ENCODE data around the gene SFRP4. TPM values are rescaled to one million over a fixed set of nuclear protein-coding genes. Genes with fewer than 3 reads are reported as not detected.

Gene SFRP4
- total RNA-seq = under 1 TPM in 1 of 3 donors, not detected in 2; 0.09 TPM
- total RNA-seq (2013) = not detected

GRCh38 chr7:37916673-37917660, at the start of gene SFRP4:
Gene SFRP4, minus strand, starts transcription at chr7:37916817. Its CDS starts 280 bp downstream, at chr7:37916537.
- TF ChIP-seq CTCF (IDR thresholded peaks at IDR 0.05) = peak; percentile 61
- H3K4me3 ChIP-seq (ENCODE audit: low read length) = no peak within 1 kb of the TSS
- no peaks in the 10 kb centered on the region for H3K36me3 ChIP-seq (ENCODE audit: control insufficient read depth, insufficient read depth, low read length)
- H3K27me3 ChIP-seq (ENCODE audit: control insufficient read depth, insufficient read depth, low read length) = peaks cover 20% of the 10 kb centered on the region
- Mint-ChIP-seq H3K27ac (no peak within 1 kb of the TSS), H3K4me3 (peak within 1 kb of the TSS; percentile 67), H3K9me3 (no peaks in the 10 kb centered on the region), H3K27me3 (ENCODE audit: low read depth in 2 of 2) (peaks cover 27 to 70% of the 10 kb centered on the region in 2 donors), H3K36me3 (no peaks in the 10 kb centered on the region), H3K4me1 (peaks cover 28 to 29% of the 10 kb centered on the region in 2 donors)
- H3K4me1 ChIP-seq (ENCODE audit: control insufficient read depth, insufficient read depth, low read length) = peaks cover 26% of the 10 kb centered on the region
- WGBS (ENCODE audit: insufficient coverage) = under 1% methylated on average over 46 of the region's 46 CpGs
- ATAC-seq (peak in 2 of 3 donors; percentile 25 to 38), DNase-seq (peak; percentile 16 to 21)
- H3K27ac ChIP-seq (ENCODE audit: low read length) = no peak within 1 kb of the TSS
- no peaks in the 10 kb centered on the region for H3K9me3 ChIP-seq (ENCODE audit: control insufficient read depth, insufficient read depth, low read length)
- intact Hi-C loops (cut with micrococcal nuclease) = loop anchor here (5.0 kb wide), 1 partner anchor 455 kb away; no protein-coding TSS in a partner anchor

- H3K9me3 ChIP-seq (ENCODE audit: control insufficient read depth, insufficient read depth, low read length) = no peaks in the 10 kb centered on the region
- TF ChIP-seq CTCF (IDR thresholded peaks at IDR 0.05) = no peak
- no peaks in the 10 kb centered on the region for H3K4me1 Mint-ChIP-seq
- H3K36me3 Mint-ChIP-seq = no peaks in the 10 kb centered on the region
- no peaks in the 10 kb centered on the region for H3K9me3 Mint-ChIP-seq
- H3K27ac ChIP-seq (ENCODE audit: low read length) = no peak overlapping the region
- no peak for DNase-seq
- H3K4me1 ChIP-seq (ENCODE audit: control insufficient read depth, insufficient read depth, low read length) = no peaks in the 10 kb centered on the region
- H3K4me3 ChIP-seq (ENCODE audit: low read length) = no peak overlapping the region
- H3K27me3 ChIP-seq (ENCODE audit: control insufficient read depth, insufficient read depth, low read length) = no peaks in the 10 kb centered on the region
- no peak for ATAC-seq
- WGBS (ENCODE audit: insufficient coverage) = no CpG with 5 or more reads among the region's 5 CpGs
- H3K27ac Mint-ChIP-seq = no peak overlapping the region
- H3K4me3 Mint-ChIP-seq = no peak overlapping the region
- peaks cover 0 to 7% of the 10 kb centered on the region in 2 donors for H3K27me3 Mint-ChIP-seq (ENCODE audit: low read depth in 2 of 2)
- intact Hi-C loops (cut with micrococcal nuclease) = no loop called here
- no peaks in the 10 kb centered on the region for H3K36me3 ChIP-seq (ENCODE audit: control insufficient read depth, insufficient read depth, low read length)
These were observed 47.6 kb upstream of the SFRP4 start for GRCh38 chr7:37964196-37964595.

- WGBS (ENCODE audit: insufficient coverage) = 90% methylated on average over 5 of the region's 5 CpGs
- intact Hi-C loops (cut with micrococcal nuclease) = no loop called here
These were observed 44.6 kb upstream of the SFRP4 start for GRCh38 chr7:37961251-37961650.

More at GRCh38 chr7:37961251-37961650, 44.6 kb upstream of the SFRP4 start:
- H3K27ac Mint-ChIP-seq = no peak overlapping the region
- Histone ChIP-seq H3K4me1 (ENCODE audit: control insufficient read depth, insufficient read depth, low read length) (no peaks in the 10 kb centered on the region), H3K27me3 (ENCODE audit: control insufficient read depth, insufficient read depth, low read length) (no peaks in the 10 kb centered on the region), H3K27ac (ENCODE audit: low read length) (no peak overlapping the region), H3K9me3 (ENCODE audit: control insufficient read depth, insufficient read depth, low read length) (no peaks in the 10 kb centered on the region), H3K36me3 (ENCODE audit: control insufficient read depth, insufficient read depth, low read length) (no peaks in the 10 kb centered on the region), H3K4me3 (ENCODE audit: low read length) (no peak overlapping the region)
- ATAC-seq (no peak), DNase-seq (no peak)
- TF ChIP-seq CTCF (IDR thresholded peaks at IDR 0.05) = no peak
- no peak overlapping the region for H3K4me3 Mint-ChIP-seq
- peaks cover 0 to 7% of the 10 kb centered on the region in 2 donors for H3K27me3 Mint-ChIP-seq (ENCODE audit: low read depth in 2 of 2)
- no peaks in the 10 kb centered on the region for H3K9me3 Mint-ChIP-seq
- H3K36me3 Mint-ChIP-seq = no peaks in the 10 kb centered on the region
- no peaks in the 10 kb centered on the region for H3K4me1 Mint-ChIP-seq

Data from natural killer cell (primary cell).